ENCODE results near the gene ARF3. TPM values are rescaled to one million over a fixed set of nuclear protein-coding genes. Genes with fewer than 3 reads are reported as not detected.
A peak's percentile ranks its signal among the peaks of the same experiment; 100 is the strongest.

ARF3 gene
- total and polyA plus RNA-seq, 2 of the 13 experiments (the other 11 are each of a cell fraction or from before 2014, with no cell fraction given): 53.8 to 57.9 TPM

GRCh38 chr12:48998497-48999353 is 41.4 kb upstream of the ARF3 start (continued):
- TF ChIP-seq ZSCAN21 (CRISPR knock-in tag; IDR thresholded peaks at IDR 0.05; ENCODE audit: borderline replicate concordance): no peak; the same call in 1 of the 2 replicates
- no peak for TF ChIP-seq ZNF317 (CRISPR knock-in tag; IDR thresholded peaks at IDR 0.05)
- TF ChIP-seq HNF4G (IDR thresholded peaks at IDR 0.05; ENCODE audit: borderline replicate concordance, low read depth, low read length): no peak
- no peak for TF ChIP-seq HNF4G (CRISPR knock-in tag; IDR thresholded peaks at IDR 0.05; ENCODE audit: borderline replicate concordance, low read depth)
- no peak for TF ChIP-seq KDM4B (CRISPR knock-in tag; IDR thresholded peaks at IDR 0.05)
- TF ChIP-seq AFF4 (CRISPR knock-in tag; IDR thresholded peaks at IDR 0.05): 0 out of 2 replicates have a peak, but pooled peaks have one; percentile 41
- no peak for TF ChIP-seq FOXK1 (CRISPR knock-in tag; IDR thresholded peaks at IDR 0.05; ENCODE audit: borderline replicate concordance, low read depth)
- peak; percentile 80; the same call in 1 of the 2 replicates for TF ChIP-seq SAFB2 (CRISPR knock-in tag; IDR thresholded peaks at IDR 0.05; ENCODE audit: borderline replicate concordance, low read depth)
- TF ChIP-seq ZNF747 (CRISPR knock-in tag; IDR thresholded peaks at IDR 0.05; ENCODE audit: borderline replicate concordance): no peak; the same call in 1 of the 2 replicates
- TF ChIP-seq ZSCAN20 (CRISPR knock-in tag; IDR thresholded peaks at IDR 0.05; ENCODE audit: borderline replicate concordance): peak; percentile 95; the same call in 1 of the 2 replicates
- TF ChIP-seq ATF7-NPFF (CRISPR knock-in tag; IDR thresholded peaks at IDR 0.05; ENCODE audit: low read depth): no peak; the same call in 1 of the 2 replicates
- TF ChIP-seq MIER3 (CRISPR knock-in tag; IDR thresholded peaks at IDR 0.05; ENCODE audit: borderline replicate concordance): no peak
- peak; percentile 75 for TF ChIP-seq ZNF777 (CRISPR knock-in tag; IDR thresholded peaks at IDR 0.05)
- no peak for TF ChIP-seq ZNF282 (IDR thresholded peaks at IDR 0.05; ENCODE audit: partially characterized antibody)
- TF ChIP-seq ZNF788 (CRISPR knock-in tag; IDR thresholded peaks at IDR 0.05; ENCODE audit: borderline replicate concordance): no peak
- 0 out of 2 replicates have a peak, but pooled peaks have one; percentile 29 for TF ChIP-seq ZMYM2 (CRISPR knock-in tag; IDR thresholded peaks at IDR 0.05)
- TF ChIP-seq PRPF4 (IDR thresholded peaks at IDR 0.05; ENCODE audit: low read depth, low read length, poor library complexity, severe bottlenecking): no peak
- no peak for TF ChIP-seq ATM (IDR thresholded peaks at IDR 0.05; ENCODE audit: borderline replicate concordance)
- TF ChIP-seq KDM6A (CRISPR knock-in tag; IDR thresholded peaks at IDR 0.05; ENCODE audit: low read depth): no peak
- TF ChIP-seq HNRNPH1 (optimal IDR thresholded peaks at IDR 0.05; ENCODE audit: low read depth, low read length): no peak
- no peak for TF ChIP-seq ZNF362 (CRISPR knock-in tag; IDR thresholded peaks at IDR 0.05; ENCODE audit: borderline replicate concordance)
- TF ChIP-seq HCFC1 (IDR thresholded peaks at IDR 0.05; ENCODE audit: low read depth, low read length): no peak
- 0 out of 2 replicates have a peak, but pooled peaks have one; percentile 23 for TF ChIP-seq FOXO1 (CRISPR knock-in tag; IDR thresholded peaks at IDR 0.05)

Data from HepG2 (cell line).